ENCODE results near the gene LRP1. TPM values are rescaled to one million over a fixed set of nuclear protein-coding genes. Genes with fewer than 3 reads are reported as not detected.

The LRP1 gene
- total RNA-seq, 1 experiment from 2014 or later, result 28.4 TPM

Other genes starting within 250 kb of the LRP1 start
- not detected in 2 replicates for gene SDR9C7, start 194.1 kb upstream of the LRP1 start, total RNA-seq (2014; rRNA removed; shearing (Covaris generic); ENCODE audit: low replicate concordance)
- gene RDH16, start 170.9 kb upstream of the LRP1 start, total RNA-seq (2014; rRNA removed; shearing (Covaris generic); ENCODE audit: low replicate concordance), result not detected in 2 replicates
- gene ZBTB39, start 121.9 kb upstream of the LRP1 start, total RNA-seq (2014; rRNA removed; shearing (Covaris generic); ENCODE audit: low replicate concordance), result 2.2 and 3.1 TPM in 2 replicates
- not detected in 2 replicates for gene TAC3, start 112.0 kb upstream of the LRP1 start, total RNA-seq (2014; rRNA removed; shearing (Covaris generic); ENCODE audit: low replicate concordance)
- gene MYO1A, start 78.4 kb upstream of the LRP1 start, total RNA-seq (2014; rRNA removed; shearing (Covaris generic); ENCODE audit: low replicate concordance), result not detected in 2 replicates
- gene NEMP1, start 49.7 kb upstream of the LRP1 start, total RNA-seq (2014; rRNA removed; shearing (Covaris generic); ENCODE audit: low replicate concordance), result 23.1 and 23.8 TPM in 2 replicates
- gene NAB2, start 39.4 kb upstream of the LRP1 start, total RNA-seq (2014; rRNA removed; shearing (Covaris generic); ENCODE audit: low replicate concordance), result 15.1 and 35.8 TPM in 2 replicates
- 98.6 and 107 TPM in 2 replicates for gene STAT6, start 17.1 kb upstream of the LRP1 start, total RNA-seq (2014; rRNA removed; shearing (Covaris generic); ENCODE audit: low replicate concordance)
- gene LRP1-AS, start 19.1 kb downstream of the LRP1 start, total RNA-seq (2014; rRNA removed; shearing (Covaris generic); ENCODE audit: low replicate concordance), result not detected in 2 replicates
- 0.54 TPM in 1 of 2 replicates, not detected in the other for gene NXPH4, start 88.3 kb downstream of the LRP1 start, total RNA-seq (2014; rRNA removed; shearing (Covaris generic); ENCODE audit: low replicate concordance)
- 246 and 291 TPM in 2 replicates for gene SHMT2, start 101.2 kb downstream of the LRP1 start, total RNA-seq (2014; rRNA removed; shearing (Covaris generic); ENCODE audit: low replicate concordance)
- gene STAC3, start 122.7 kb downstream of the LRP1 start, total RNA-seq (2014; rRNA removed; shearing (Covaris generic); ENCODE audit: low replicate concordance), result 0.95 TPM in 1 of 2 replicates, not detected in the other